ENCODE measurements around the gene BOC.

Gene BOC, protein sequence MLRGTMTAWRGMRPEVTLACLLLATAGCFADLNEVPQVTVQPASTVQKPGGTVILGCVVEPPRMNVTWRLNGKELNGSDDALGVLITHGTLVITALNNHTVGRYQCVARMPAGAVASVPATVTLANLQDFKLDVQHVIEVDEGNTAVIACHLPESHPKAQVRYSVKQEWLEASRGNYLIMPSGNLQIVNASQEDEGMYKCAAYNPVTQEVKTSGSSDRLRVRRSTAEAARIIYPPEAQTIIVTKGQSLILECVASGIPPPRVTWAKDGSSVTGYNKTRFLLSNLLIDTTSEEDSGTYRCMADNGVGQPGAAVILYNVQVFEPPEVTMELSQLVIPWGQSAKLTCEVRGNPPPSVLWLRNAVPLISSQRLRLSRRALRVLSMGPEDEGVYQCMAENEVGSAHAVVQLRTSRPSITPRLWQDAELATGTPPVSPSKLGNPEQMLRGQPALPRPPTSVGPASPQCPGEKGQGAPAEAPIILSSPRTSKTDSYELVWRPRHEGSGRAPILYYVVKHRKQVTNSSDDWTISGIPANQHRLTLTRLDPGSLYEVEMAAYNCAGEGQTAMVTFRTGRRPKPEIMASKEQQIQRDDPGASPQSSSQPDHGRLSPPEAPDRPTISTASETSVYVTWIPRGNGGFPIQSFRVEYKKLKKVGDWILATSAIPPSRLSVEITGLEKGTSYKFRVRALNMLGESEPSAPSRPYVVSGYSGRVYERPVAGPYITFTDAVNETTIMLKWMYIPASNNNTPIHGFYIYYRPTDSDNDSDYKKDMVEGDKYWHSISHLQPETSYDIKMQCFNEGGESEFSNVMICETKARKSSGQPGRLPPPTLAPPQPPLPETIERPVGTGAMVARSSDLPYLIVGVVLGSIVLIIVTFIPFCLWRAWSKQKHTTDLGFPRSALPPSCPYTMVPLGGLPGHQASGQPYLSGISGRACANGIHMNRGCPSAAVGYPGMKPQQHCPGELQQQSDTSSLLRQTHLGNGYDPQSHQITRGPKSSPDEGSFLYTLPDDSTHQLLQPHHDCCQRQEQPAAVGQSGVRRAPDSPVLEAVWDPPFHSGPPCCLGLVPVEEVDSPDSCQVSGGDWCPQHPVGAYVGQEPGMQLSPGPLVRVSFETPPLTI

DNA sequence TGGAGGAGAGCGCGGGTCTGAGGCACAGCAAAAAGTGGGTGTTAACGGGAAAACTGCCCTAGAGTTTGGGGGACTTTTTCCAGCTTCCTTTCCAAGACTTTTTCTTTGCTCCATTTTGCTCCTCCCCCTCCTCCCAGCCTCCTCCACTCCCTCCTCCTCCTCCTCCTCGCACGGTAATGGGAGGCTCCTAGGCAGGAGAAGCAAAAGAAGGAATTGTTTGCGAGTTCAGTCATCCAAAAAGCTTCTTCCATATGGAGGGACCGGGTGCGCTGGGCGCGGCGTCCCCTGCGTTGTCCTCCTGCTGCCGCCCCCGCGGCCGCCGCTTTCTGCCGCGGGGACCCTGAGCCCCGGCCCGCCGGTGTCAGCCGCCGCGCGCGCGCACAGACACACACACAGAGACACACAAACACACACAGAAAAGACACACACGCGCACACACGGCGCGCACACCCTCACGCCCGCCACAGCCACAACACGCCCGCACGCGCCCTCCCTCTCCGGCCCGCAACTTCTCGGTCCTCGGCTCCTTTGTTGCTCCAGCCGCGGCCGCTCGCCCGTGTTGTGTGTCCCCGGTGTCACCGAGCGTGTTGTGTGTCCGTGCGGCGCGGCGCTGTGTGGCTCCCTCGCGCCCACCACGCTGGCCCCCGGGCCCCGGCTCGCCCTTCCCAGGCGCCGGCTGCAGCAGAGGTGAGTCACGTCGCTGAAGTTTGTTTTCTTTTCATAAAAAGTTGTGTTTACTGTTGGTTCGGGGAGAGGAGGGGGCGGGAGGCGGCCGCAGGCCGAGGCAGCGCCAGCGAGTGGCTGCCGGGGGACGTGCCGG, at the start of gene BOC:
Gene BOC (plus strand): TSS at position 228 of the 820 bp plus-strand sequence. CDS start 38,246 bp downstream, outside the sequence.
- Histone ChIP-seq H3K9ac (ENCODE audit: low read length in 5 of 5) (peak within 1 kb of the TSS in 4 of 5 donors; percentile 15 to 74 (median 42)), H3K4me1 (ENCODE audit: control insufficient read depth in 5 of 5, insufficient read depth in 5 of 5, low read length in 5 of 5) (peaks cover 0 to 24% (median 19%) of the 10 kb centered on the region in 5 donors), H3K27me3 (ENCODE audit: control insufficient read depth in 5 of 5, insufficient read depth in 4 of 5, low read length in 5 of 5) (peaks cover 0 to 14% (median 10%) of the 10 kb centered on the region in 5 donors)

DNA sequence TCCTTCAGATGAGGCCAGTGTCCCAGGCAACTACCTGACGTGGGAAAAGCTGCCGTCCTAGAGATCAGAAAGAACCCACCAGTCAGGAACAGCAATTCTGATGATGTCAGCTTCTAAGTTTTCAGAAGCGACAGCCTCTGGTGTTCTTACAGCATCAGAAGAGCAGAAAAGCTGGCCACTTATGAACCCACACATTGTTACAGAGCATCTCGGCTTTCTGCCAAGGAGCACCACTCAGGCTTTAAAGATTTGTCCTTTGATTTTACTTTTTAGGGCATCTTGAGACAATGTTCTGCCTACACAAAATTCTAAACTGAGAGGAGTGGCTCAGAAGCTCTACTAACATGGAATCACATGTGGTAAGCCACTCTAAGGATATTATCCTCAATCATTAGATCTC, 49.7 kb upstream of the BOC start:
- Histone ChIP-seq H3K4me3 (ENCODE audit: low read depth in 1 of 5, low read length in 5 of 5) (no peak overlapping the region), H3K4me1 (ENCODE audit: control insufficient read depth in 5 of 5, insufficient read depth in 5 of 5, low read length in 5 of 5) (peaks cover 3 to 29% (median 25%) of the 10 kb centered on the region in 5 donors), H3K27ac (ENCODE audit: low read depth, low read length) (no peak overlapping the region), H3K36me3 (ENCODE audit: control insufficient read depth in 5 of 5, insufficient read depth in 5 of 5, low read length in 5 of 5) (no peaks in the 10 kb centered on the region), H3K9ac (ENCODE audit: low read length in 5 of 5) (no peak overlapping the region), H3K9me3 (ENCODE audit: control insufficient read depth in 5 of 5, low read length in 5 of 5) (peaks cover 0 to 3% (median 0%) of the 10 kb centered on the region in 5 donors), H3K27me3 (ENCODE audit: control insufficient read depth in 5 of 5, insufficient read depth in 4 of 5, low read length in 5 of 5) (no peaks in the 10 kb centered on the region)

More for the DNA sequence above, at the start of gene BOC:
- no peaks in the 10 kb centered on the region for H3K9me3 ChIP-seq (ENCODE audit: control insufficient read depth in 5 of 5, low read length in 5 of 5)
- H3K4me3 ChIP-seq (ENCODE audit: low read depth in 1 of 5, low read length in 5 of 5), result peak within 1 kb of the TSS; percentile 63 to 87 (median 71)
- peak within 1 kb of the TSS; percentile 60 for H3K27ac ChIP-seq (ENCODE audit: low read depth, low read length)
- H3K36me3 ChIP-seq (ENCODE audit: control insufficient read depth in 5 of 5, insufficient read depth in 5 of 5, low read length in 5 of 5), result peaks cover 0 to 4% (median 0%) of the 10 kb centered on the region in 5 donors

DNA sequence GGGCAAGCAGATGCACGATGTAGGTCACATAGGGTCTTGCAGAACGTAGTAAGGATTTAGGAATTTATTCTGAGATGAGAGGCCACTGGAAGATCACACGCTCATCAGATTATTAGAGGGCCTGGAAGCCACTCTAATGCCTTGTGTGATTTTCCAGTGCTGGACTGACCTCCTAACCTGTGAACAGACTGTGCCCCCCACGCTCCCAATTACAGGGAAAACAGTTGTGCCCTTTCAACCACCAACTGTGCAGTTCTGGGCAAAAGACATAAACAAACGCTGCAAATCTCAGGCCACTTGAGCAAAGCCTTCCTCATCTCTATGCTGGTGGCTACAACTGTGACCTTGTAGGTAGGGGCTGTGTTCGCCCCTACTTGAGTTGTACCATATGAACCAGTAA, 48.2 kb upstream of the BOC start:
- no peak overlapping the region for H3K4me3 ChIP-seq (ENCODE audit: low read depth in 1 of 5, low read length in 5 of 5)
- H3K9me3 ChIP-seq (ENCODE audit: control insufficient read depth in 5 of 5, low read length in 5 of 5), result peaks cover 0 to 3% (median 0%) of the 10 kb centered on the region in 5 donors
- no peak overlapping the region for H3K27ac ChIP-seq (ENCODE audit: low read depth, low read length)
- no peaks in the 10 kb centered on the region for H3K27me3 ChIP-seq (ENCODE audit: control insufficient read depth in 5 of 5, insufficient read depth in 4 of 5, low read length in 5 of 5)
- H3K9ac ChIP-seq (ENCODE audit: low read length in 5 of 5), result no peak overlapping the region
- H3K4me1 ChIP-seq (ENCODE audit: control insufficient read depth in 5 of 5, insufficient read depth in 5 of 5, low read length in 5 of 5), result peaks cover 7 to 30% (median 24%) of the 10 kb centered on the region in 5 donors
- no peaks in the 10 kb centered on the region for H3K36me3 ChIP-seq (ENCODE audit: control insufficient read depth in 5 of 5, insufficient read depth in 5 of 5, low read length in 5 of 5)

DNA sequence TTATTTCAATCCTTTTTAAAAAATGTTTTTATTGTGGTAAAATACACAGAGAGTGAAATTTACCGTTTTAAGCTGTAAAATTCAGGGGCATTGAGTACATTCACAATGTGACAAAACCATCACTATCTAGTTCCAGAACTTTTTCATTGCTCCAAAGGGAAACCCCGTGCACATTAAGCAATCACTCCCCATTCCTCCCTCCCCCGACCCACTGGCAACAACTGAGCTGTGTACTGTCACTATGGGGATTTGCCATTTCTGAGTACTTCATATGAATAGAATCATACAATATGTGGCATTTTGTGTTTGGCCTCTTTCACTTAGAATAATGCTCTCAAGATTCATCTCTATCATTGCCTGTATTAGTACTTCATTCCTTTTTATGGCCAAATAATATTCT, 45.5 kb upstream of the BOC start:
- Histone ChIP-seq H3K9ac (ENCODE audit: low read length in 5 of 5) (no peak overlapping the region), H3K36me3 (ENCODE audit: control insufficient read depth in 5 of 5, insufficient read depth in 5 of 5, low read length in 5 of 5) (no peaks in the 10 kb centered on the region), H3K27me3 (ENCODE audit: control insufficient read depth in 5 of 5, insufficient read depth in 4 of 5, low read length in 5 of 5) (no peaks in the 10 kb centered on the region), H3K9me3 (ENCODE audit: control insufficient read depth in 5 of 5, low read length in 5 of 5) (no peaks in the 10 kb centered on the region), H3K4me3 (ENCODE audit: low read depth in 1 of 5, low read length in 5 of 5) (no peak overlapping the region), H3K27ac (ENCODE audit: low read depth, low read length) (peak overlapping the region; percentile 61), H3K4me1 (ENCODE audit: control insufficient read depth in 5 of 5, insufficient read depth in 5 of 5, low read length in 5 of 5) (peaks cover 7 to 36% (median 25%) of the 10 kb centered on the region in 5 donors)

DNA sequence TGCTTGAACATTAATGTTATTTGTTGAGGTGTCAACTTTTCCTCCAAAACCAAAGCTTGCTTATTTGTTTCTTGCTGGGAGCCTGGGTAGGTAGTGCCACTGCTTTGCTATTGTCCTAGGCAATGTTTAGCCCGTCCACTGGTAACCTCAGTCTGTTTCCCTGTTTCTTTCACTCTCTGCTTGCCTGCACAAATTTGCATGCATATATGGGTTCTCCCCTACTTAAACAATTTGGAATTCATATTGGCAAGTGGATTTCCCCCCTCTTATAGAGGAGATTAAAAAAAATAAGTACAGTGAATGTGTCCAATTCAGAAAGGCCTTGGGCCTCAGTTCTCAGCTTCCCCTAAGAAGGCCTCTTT, 45.0 kb upstream of the BOC start:
- Histone ChIP-seq H3K4me1 (ENCODE audit: control insufficient read depth in 5 of 5, insufficient read depth in 5 of 5, low read length in 5 of 5) (peaks cover 7 to 36% (median 25%) of the 10 kb centered on the region in 5 donors), H3K4me3 (ENCODE audit: low read depth in 1 of 5, low read length in 5 of 5) (no peak overlapping the region), H3K9ac (ENCODE audit: low read length in 5 of 5) (peak overlapping the region in 3 of 5 donors; percentile 17 to 21 (median 18)), H3K27ac (ENCODE audit: low read depth, low read length) (peak overlapping the region; percentile 61), H3K36me3 (ENCODE audit: control insufficient read depth in 5 of 5, insufficient read depth in 5 of 5, low read length in 5 of 5) (no peaks in the 10 kb centered on the region), H3K9me3 (ENCODE audit: control insufficient read depth in 5 of 5, low read length in 5 of 5) (no peaks in the 10 kb centered on the region), H3K27me3 (ENCODE audit: control insufficient read depth in 5 of 5, insufficient read depth in 4 of 5, low read length in 5 of 5) (no peaks in the 10 kb centered on the region)

DNA sequence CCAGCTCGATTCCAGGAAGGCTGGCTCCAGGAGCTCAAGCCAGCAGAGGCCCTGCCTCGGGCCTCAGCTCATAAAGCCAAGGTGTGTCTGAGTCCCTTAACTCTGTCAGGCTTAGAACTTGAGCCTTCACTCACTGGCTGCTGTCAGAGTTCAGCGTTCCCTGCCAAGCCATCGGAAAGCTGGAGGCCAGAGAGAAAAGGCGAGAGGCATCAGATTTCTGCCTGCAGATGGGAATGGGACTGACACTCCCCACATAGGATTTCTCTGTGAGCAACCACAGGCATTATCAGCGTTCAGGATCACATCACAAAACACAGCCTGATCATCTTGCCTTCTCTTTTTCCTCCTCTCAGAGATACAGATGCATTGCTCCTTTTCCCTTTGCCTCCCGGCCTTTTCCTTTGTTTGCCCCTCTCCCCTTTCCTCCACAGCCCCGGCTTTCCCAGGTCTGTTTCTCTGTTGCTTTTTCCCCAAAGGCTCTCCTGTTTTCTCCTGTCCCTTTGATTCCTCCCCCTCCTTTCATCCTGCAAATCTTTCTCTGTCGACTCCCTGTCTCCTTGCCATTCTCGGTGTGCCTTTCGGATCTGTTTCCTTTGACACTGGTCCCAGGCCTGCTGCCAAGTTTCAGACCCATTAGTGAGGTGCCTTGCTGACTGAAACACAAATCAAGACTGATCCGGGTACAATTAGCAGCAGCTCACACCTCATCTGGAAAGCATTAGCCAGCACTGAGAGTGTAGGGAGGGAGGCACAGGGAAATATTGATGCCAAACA, 44.5 kb upstream of the BOC start:
- no peaks in the 10 kb centered on the region for H3K9me3 ChIP-seq (ENCODE audit: control insufficient read depth in 5 of 5, low read length in 5 of 5)
- H3K27ac ChIP-seq (ENCODE audit: low read depth, low read length), result peak overlapping the region; percentile 61
- no peak overlapping the region for H3K4me3 ChIP-seq (ENCODE audit: low read depth in 1 of 5, low read length in 5 of 5)
- H3K4me1 ChIP-seq (ENCODE audit: control insufficient read depth in 5 of 5, insufficient read depth in 5 of 5, low read length in 5 of 5), result peaks cover 7 to 36% (median 25%) of the 10 kb centered on the region in 5 donors
- H3K36me3 ChIP-seq (ENCODE audit: control insufficient read depth in 5 of 5, insufficient read depth in 5 of 5, low read length in 5 of 5), result no peaks in the 10 kb centered on the region
- H3K9ac ChIP-seq (ENCODE audit: low read length in 5 of 5), result peak overlapping the region in 3 of 5 donors; percentile 18 to 39 (median 21)
- H3K27me3 ChIP-seq (ENCODE audit: control insufficient read depth in 5 of 5, insufficient read depth in 4 of 5, low read length in 5 of 5), result no peaks in the 10 kb centered on the region

DNA sequence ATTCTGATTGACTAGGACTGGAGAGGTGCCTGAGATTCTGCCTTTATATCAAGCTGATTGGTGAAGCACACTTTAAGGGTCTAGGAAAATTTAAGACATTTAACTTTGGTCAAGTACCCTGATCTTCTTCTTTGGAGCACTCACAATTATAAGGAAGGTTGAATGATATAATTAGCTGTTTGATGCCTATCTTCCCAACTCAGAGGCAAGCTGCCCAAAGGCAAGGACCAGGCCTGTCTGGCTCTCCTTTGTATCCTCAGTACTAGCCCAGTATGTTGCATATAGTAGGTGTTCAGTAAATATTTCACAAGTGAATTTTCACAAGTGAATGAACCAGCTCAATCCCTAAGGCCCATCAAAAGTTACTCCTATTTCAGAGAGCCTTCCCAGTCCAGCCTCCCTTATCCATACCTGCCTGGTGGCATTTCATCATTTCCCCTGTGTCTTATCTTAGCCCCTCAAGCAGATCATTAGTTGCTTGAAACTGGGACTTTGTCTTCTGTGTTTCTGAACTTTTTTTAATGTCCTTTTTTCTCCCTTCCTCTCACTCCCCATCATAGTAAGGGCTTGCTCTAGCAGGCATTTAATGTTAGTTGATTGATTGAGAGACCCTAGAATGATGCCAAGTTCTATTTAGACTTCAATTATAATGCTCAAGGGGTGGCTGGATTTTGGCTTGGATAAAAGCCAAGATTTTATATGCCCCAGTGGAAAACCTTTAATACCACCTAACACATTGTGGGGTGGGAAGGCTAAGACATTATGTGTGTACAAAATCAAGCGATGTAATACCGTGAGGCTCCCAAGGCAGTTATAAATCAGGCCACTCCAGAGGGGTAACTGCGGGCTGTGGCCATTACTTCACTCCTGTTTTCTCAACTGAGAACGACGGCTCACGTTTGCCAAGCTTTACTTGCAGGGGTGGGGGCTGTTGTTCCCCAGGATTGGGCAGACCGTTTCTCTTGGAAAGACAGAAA, 43.2 kb upstream of the BOC start:
- H3K9me3 ChIP-seq (ENCODE audit: control insufficient read depth in 5 of 5, low read length in 5 of 5), result no peaks in the 10 kb centered on the region
- H3K27me3 ChIP-seq (ENCODE audit: control insufficient read depth in 5 of 5, insufficient read depth in 4 of 5, low read length in 5 of 5), result no peaks in the 10 kb centered on the region
- H3K27ac ChIP-seq (ENCODE audit: low read depth, low read length), result no peak overlapping the region
- peaks cover 7 to 36% (median 25%) of the 10 kb centered on the region in 5 donors for H3K4me1 ChIP-seq (ENCODE audit: control insufficient read depth in 5 of 5, insufficient read depth in 5 of 5, low read length in 5 of 5)
- H3K36me3 ChIP-seq (ENCODE audit: control insufficient read depth in 5 of 5, insufficient read depth in 5 of 5, low read length in 5 of 5), result no peaks in the 10 kb centered on the region
- H3K9ac ChIP-seq (ENCODE audit: low read length in 5 of 5), result no peak overlapping the region
- no peak overlapping the region for H3K4me3 ChIP-seq (ENCODE audit: low read depth in 1 of 5, low read length in 5 of 5)

DNA sequence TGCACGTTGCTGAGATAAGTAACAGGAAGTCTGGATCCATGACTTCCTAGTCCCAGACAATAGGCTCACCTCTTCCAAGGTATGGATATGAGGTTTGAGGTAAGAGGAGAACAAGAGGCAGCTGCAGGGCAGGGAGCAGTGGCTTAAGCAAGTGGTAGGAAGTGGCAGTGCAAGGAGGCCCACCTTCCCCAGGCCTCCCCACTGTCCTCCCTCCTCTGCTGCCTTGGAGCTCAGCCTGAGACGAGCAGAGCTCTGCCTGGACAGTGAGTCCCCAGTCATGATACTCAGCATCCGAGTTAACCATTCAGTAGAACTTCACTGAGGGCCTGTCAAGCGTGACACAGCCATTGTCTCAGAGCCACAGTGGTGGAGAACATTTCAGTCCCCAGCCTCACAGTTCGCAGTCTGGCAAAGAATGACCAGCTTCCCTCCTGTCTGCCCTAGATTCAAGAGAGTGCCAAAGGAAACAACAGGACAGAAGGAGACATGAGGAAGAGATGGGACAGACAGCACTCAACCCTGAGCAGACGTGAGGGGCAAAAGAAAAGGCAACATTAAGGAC, 41.4 kb upstream of the BOC start:
- no peaks in the 10 kb centered on the region for H3K9me3 ChIP-seq (ENCODE audit: control insufficient read depth in 5 of 5, low read length in 5 of 5)
- no peak overlapping the region for H3K27ac ChIP-seq (ENCODE audit: low read depth, low read length)
- no peaks in the 10 kb centered on the region for H3K36me3 ChIP-seq (ENCODE audit: control insufficient read depth in 5 of 5, insufficient read depth in 5 of 5, low read length in 5 of 5)
- H3K27me3 ChIP-seq (ENCODE audit: control insufficient read depth in 5 of 5, insufficient read depth in 4 of 5, low read length in 5 of 5), result no peaks in the 10 kb centered on the region
- no peak overlapping the region for H3K9ac ChIP-seq (ENCODE audit: low read length in 5 of 5)
- peaks cover 7 to 36% (median 25%) of the 10 kb centered on the region in 5 donors for H3K4me1 ChIP-seq (ENCODE audit: control insufficient read depth in 5 of 5, insufficient read depth in 5 of 5, low read length in 5 of 5)
- H3K4me3 ChIP-seq (ENCODE audit: low read depth in 1 of 5, low read length in 5 of 5), result no peak overlapping the region
